Measurements from ENCODE around the gene CDH23. TPM values are rescaled to one million over a fixed set of nuclear protein-coding genes. Genes with fewer than 3 reads are reported as not detected.

The CDH23 gene
- polyA plus RNA-seq, 2 of the 4 experiments (the other 2 are of a cell fraction): 1.1 to 2.3 TPM

GRCh38 chr10:71640607-71641006 lies 243.9 kb downstream of the CDH23 start (continued):
- TF ChIP-seq HEYL (CRISPR knock-in tag; IDR thresholded peaks at IDR 0.05): no peak

GRCh38 chr10:71641449-71641848 lies 244.7 kb downstream of the CDH23 start:
- no peak for DNase-seq (ENCODE audit: low read depth in 1 of 2, low spot score in 1 of 2)
- FAIRE-seq: no peak
- TF ChIP-seq ZNF302 (CRISPR knock-in tag; IDR thresholded peaks at IDR 0.05): no peak
- no peak for TF ChIP-seq FOXS1 (CRISPR knock-in tag; IDR thresholded peaks at IDR 0.05)
- no peak for TF ChIP-seq CBX2 (IDR thresholded peaks at IDR 0.05; ENCODE audit: borderline replicate concordance, low read depth)
- no peak for TF ChIP-seq JUNB (IDR thresholded peaks at IDR 0.05)
- no peak for TF ChIP-seq KDM1A (IDR thresholded peaks at IDR 0.05; ENCODE audit: low read depth)
- TF ChIP-seq SMC3 (IDR thresholded peaks at IDR 0.05): no peak
- no peak for TF ChIP-seq NFE2L2 (conservative IDR thresholded peaks at IDR 0.05; ENCODE audit: low read length)
- TF ChIP-seq ELK1 (IDR thresholded peaks at IDR 0.05; ENCODE audit: low read depth, low read length): no peak
- TF ChIP-seq PHF8 (IDR thresholded peaks at IDR 0.05; ENCODE audit: borderline replicate concordance, low read depth): no peak
- no peak for TF ChIP-seq HMGXB4 (CRISPR knock-in tag; IDR thresholded peaks at IDR 0.05; ENCODE audit: borderline replicate concordance)
- TF ChIP-seq MYC (IDR thresholded peaks at IDR 0.05; ENCODE audit: borderline replicate concordance, low read length): no peak
- no peak for TF ChIP-seq NR3C1 (IDR thresholded peaks at IDR 0.05)
- TF ChIP-seq REST (IDR thresholded peaks at IDR 0.05): no peak
- Histone ChIP-seq H3K4me3 (no peak overlapping the region), H3K9me3 (no peaks in the 10 kb centered on the region), H3K4me2 (no peak overlapping the region), H3K27ac (no peak overlapping the region), H3K4me1 (no peaks in the 10 kb centered on the region)
- ChIA-PET CTCF (interaction anchor here (0.7 to 1.5 kb wide), 9 partner anchors 18 to 328 kb away, joined by 3 to 8 read pairs (median 3); partner anchors contain the start of gene VSIR), POLR2A (no interaction called here)
- no peak for ATAC-seq
- 65% methylated on average over 7 of the region's 7 CpGs for WGBS (ENCODE audit: missing lambda C conversion rate)

GRCh38 chr10:71641986-71642385 lies 245.3 kb downstream of the CDH23 start:
- no peaks in the 10 kb centered on the region for H3K9me3 ChIP-seq
- no peak overlapping the region for H3K4me2 ChIP-seq
- no peak overlapping the region for H3K27ac ChIP-seq
- DNase-seq (ENCODE audit: low read depth in 1 of 2, low spot score in 1 of 2) (no peak), ATAC-seq (no peak), FAIRE-seq (no peak)
- CTCF ChIA-PET: interaction anchor here (0.6 to 1.5 kb wide), 5 partner anchors 10 to 328 kb away, joined by 3 to 8 read pairs (median 4); no protein-coding TSS in a partner anchor
- H3K4me3 ChIP-seq: no peak overlapping the region
- H3K4me1 ChIP-seq: no peaks in the 10 kb centered on the region
- 72% methylated on average over 5 of the region's 5 CpGs for WGBS (ENCODE audit: missing lambda C conversion rate)
- POLR2A ChIA-PET: no interaction called here
- TF ChIP-seq MYC (IDR thresholded peaks at IDR 0.05; ENCODE audit: borderline replicate concordance, low read length) (no peak), SMC3 (IDR thresholded peaks at IDR 0.05) (no peak), PBX3 (IDR thresholded peaks at IDR 0.05) (no peak), HES2 (IDR thresholded peaks at IDR 0.05) (no peak), CBX8 (IDR thresholded peaks at IDR 0.05) (no peak), JUNB (IDR thresholded peaks at IDR 0.05) (no peak), PHF8 (IDR thresholded peaks at IDR 0.05; ENCODE audit: borderline replicate concordance, low read depth) (no peak), BHLHE40 (IDR thresholded peaks at IDR 0.05; ENCODE audit: low read depth, low read length) (no peak), RNF2 (IDR thresholded peaks at IDR 0.05; ENCODE audit: borderline replicate concordance, low read depth) (no peak), JUN (IDR thresholded peaks at IDR 0.05) (no peak), RAD21 (conservative IDR thresholded peaks at IDR 0.05 in 1 of 2, IDR thresholded peaks at IDR 0.05 in 1 of 2) (no peak), CBX2 (IDR thresholded peaks at IDR 0.05; ENCODE audit: borderline replicate concordance, low read depth) (no peak), EP300 (IDR thresholded peaks at IDR 0.05) (no peak), TP53 (CRISPR knock-in tag; IDR thresholded peaks at IDR 0.05) (no peak), ATOH8 (CRISPR knock-in tag; IDR thresholded peaks at IDR 0.05; ENCODE audit: low read depth) (no peak), EHF (CRISPR knock-in tag; IDR thresholded peaks at IDR 0.05) (no peak), HDAC2 (IDR thresholded peaks at IDR 0.05) (no peak), MAFK (IDR thresholded peaks at IDR 0.05; ENCODE audit: partially characterized antibody) (no peak)

Data from A549 (cell line).